Measurements from ENCODE around the gene TTC7B.

Gene TTC7B

GRCh38 chr14:90804292-90805083 lies 11.7 kb downstream of the TTC7B start:
- DNase-seq, result no peak

- no peak for DNase-seq
These were observed 13.0 kb downstream of the TTC7B start for GRCh38 chr14:90803249-90803648.

GRCh38 chr14:90799420-90799819 lies 16.8 kb downstream of the TTC7B start:
- no peak for DNase-seq

GRCh38 chr14:90797919-90798318 lies 18.3 kb downstream of the TTC7B start:
- no peak for DNase-seq

- peak; percentile 71 for DNase-seq
These were observed 18.8 kb downstream of the TTC7B start for GRCh38 chr14:90797451-90797850.

- DNase-seq, result peak; percentile 88
These were observed 19.9 kb downstream of the TTC7B start for GRCh38 chr14:90796329-90796728.

- peak; percentile 81 for DNase-seq
These were observed 20.5 kb downstream of the TTC7B start for GRCh38 chr14:90795744-90796143.

GRCh38 chr14:90791486-90791885 lies 24.7 kb downstream of the TTC7B start:
- no peak for DNase-seq

- DNase-seq, result peak; percentile 91
These were observed 28.2 kb downstream of the TTC7B start for GRCh38 chr14:90788031-90788430.

- DNase-seq, result no peak
These were observed 30.3 kb downstream of the TTC7B start for GRCh38 chr14:90785876-90786450.

GRCh38 chr14:90785471-90785870 lies 30.8 kb downstream of the TTC7B start:
- peak; percentile 83 for DNase-seq

- DNase-seq, result no peak
These were observed 31.5 kb downstream of the TTC7B start for GRCh38 chr14:90784621-90785270.

- no peak for DNase-seq
These were observed 32.9 kb downstream of the TTC7B start for GRCh38 chr14:90783344-90783743.

GRCh38 chr14:90782892-90783291 lies 33.3 kb downstream of the TTC7B start:
- DNase-seq, result no peak

- DNase-seq, result no peak
These were observed 34.4 kb downstream of the TTC7B start for GRCh38 chr14:90781876-90782275.

- DNase-seq, result no peak
These were observed 34.9 kb downstream of the TTC7B start for GRCh38 chr14:90781344-90781761.

- DNase-seq, result no peak
These were observed 35.7 kb downstream of the TTC7B start for GRCh38 chr14:90780519-90780918.

- no peak for DNase-seq
These were observed 37.5 kb downstream of the TTC7B start for GRCh38 chr14:90778571-90779255.

GRCh38 chr14:90777830-90778485 lies 38.3 kb downstream of the TTC7B start:
- DNase-seq, result no peak

- DNase-seq, result no peak
These were observed 38.9 kb downstream of the TTC7B start for GRCh38 chr14:90777358-90777757.

GRCh38 chr14:90775441-90775840 lies 40.8 kb downstream of the TTC7B start:
- DNase-seq, result no peak

GRCh38 chr14:90774316-90774715 lies 41.9 kb downstream of the TTC7B start:
- DNase-seq, result no peak

GRCh38 chr14:90773705-90774104 lies 42.5 kb downstream of the TTC7B start:
- no peak for DNase-seq
